ENCODE data around the gene CYP19A1.

Gene CYP19A1

DNA sequence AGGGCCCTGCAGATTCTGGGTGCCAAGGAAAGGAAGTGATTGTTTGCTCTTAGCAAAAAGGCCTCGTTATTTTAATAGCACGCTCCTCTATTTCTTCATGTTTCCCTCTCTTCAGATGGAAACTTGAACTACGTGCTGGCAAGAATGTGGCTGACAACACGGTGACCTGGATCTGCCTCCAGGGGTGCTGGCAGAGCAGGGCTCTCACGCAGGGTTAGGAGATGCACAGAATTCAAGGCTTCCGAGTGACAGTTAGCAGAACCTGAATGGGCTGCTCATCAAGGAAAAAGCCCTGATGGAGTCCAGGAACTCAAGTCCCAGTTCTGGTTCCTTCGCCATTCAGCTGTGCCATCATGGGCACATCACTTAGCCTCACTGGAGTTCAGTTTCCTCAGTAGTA, 22.7 kb downstream of the CYP19A1 start:
- H3K4me3 ChIP-seq (replicated peaks in 1 of 2; ENCODE audit: low read depth in 2 of 2, low read length in 2 of 2): no peak overlapping the region
- DNase-seq (ENCODE audit: low read depth in 2 of 2): no peak
- no peak for TF ChIP-seq CTCF (IDR thresholded peaks at IDR 0.05; ENCODE audit: low read depth, low read length)

DNA sequence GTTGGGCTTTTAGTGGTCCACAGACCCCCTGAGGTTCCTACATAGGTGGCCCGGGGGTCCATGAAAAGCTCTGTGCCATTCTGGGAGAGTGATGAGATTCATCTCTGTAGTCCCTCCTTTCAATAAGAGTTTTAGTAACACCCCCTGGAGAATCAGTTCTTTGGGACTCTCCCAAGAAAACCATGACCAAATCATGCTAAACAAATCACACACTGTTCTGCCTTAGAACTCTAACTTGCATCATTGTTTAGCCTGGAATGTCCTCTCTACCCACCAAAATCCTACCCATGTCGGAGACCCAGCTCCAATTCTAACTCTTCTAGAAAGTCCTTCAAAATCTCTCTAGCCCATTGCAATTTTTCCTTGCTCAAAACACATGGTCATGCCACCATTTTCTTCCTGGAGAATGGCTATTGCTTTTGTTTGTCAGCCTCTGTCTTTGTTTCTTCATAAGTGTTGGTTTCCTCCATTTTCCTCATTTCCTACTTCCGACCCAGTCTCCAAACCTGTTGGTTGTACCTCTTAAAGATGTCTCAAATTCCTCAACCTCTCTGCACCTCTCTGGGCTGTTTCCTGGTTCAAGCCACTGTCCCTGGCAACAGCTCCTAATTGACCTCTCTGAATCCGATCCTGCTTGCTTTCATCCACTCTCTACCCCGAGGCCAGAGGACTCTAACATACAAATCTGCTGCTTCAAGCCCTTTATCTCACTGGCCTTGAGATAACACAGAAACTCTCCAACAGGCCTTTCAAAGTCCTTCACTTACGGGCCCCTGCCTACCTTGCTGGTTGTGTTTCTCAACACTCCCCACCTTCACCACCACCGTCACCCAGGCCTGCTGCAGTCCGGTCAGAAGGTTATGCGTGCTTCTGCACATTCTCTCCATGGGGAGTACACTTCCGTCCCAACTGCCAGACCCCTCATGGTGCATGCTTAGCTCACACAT, 23.7 kb downstream of the CYP19A1 start:
- no peak for TF ChIP-seq CTCF (IDR thresholded peaks at IDR 0.05; ENCODE audit: low read depth, low read length)
- DNase-seq (ENCODE audit: low read depth in 2 of 2): peak in 1 of 2 donors; percentile 32
- H3K4me3 ChIP-seq (replicated peaks in 1 of 2; ENCODE audit: low read depth in 2 of 2, low read length in 2 of 2): no peak overlapping the region

DNA sequence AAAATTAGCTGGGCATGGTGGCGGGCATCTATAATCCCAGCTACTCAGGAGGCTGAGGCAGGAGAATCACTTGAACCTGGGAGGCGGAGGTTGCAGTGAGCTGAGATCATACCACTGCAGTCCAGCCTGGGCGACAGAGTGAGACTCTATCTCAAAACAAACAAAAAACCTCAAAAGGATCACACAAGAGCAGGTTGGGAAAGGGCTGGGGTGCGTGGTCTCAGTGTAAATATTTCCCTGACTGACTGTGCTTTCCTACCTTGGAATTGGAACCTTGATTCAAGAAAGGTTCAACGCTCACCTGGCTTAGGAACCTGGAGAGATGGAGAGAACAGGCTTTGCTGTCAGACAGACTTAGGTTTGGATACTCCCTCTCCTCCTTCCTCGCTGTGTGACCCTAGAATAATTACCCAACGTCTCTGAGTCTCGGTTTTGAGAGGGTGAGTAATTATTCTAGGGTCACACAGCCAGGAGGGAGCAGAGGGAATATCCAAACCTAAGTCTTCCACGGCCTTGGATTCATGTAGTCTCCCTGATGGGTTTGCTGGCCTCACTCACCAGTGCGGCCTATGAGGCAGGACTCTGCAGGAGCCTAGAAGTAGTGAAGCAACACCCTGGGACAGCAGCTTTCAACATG, 24.6 kb downstream of the CYP19A1 start:
- DNase-seq (ENCODE audit: low read depth in 2 of 2): no peak
- no peak for TF ChIP-seq CTCF (IDR thresholded peaks at IDR 0.05; ENCODE audit: low read depth, low read length)
- no peak overlapping the region for H3K4me3 ChIP-seq (replicated peaks in 1 of 2; ENCODE audit: low read depth in 2 of 2, low read length in 2 of 2)

DNA sequence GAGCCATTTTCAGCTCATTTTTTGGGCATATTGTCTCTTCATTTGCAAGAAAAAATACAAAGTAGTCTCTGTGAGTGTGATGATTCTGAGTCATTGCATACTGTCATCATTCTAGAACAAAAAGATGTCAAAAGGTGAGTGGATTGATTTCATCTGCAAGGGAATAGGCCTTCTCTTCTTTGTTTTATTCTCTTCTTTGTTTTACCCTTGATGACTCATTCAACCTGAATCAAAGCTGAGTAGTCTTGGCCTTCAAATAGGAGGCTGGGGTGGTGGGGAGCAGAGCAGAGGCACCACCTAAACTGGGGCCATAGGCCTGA, 25.4 kb downstream of the CYP19A1 start:
- peak in 1 of 2 donors; percentile 84 for DNase-seq (ENCODE audit: low read depth in 2 of 2)
- TF ChIP-seq CTCF (IDR thresholded peaks at IDR 0.05; ENCODE audit: low read depth, low read length): no peak
- no peak overlapping the region for H3K4me3 ChIP-seq (replicated peaks in 1 of 2; ENCODE audit: low read depth in 2 of 2, low read length in 2 of 2)

DNA sequence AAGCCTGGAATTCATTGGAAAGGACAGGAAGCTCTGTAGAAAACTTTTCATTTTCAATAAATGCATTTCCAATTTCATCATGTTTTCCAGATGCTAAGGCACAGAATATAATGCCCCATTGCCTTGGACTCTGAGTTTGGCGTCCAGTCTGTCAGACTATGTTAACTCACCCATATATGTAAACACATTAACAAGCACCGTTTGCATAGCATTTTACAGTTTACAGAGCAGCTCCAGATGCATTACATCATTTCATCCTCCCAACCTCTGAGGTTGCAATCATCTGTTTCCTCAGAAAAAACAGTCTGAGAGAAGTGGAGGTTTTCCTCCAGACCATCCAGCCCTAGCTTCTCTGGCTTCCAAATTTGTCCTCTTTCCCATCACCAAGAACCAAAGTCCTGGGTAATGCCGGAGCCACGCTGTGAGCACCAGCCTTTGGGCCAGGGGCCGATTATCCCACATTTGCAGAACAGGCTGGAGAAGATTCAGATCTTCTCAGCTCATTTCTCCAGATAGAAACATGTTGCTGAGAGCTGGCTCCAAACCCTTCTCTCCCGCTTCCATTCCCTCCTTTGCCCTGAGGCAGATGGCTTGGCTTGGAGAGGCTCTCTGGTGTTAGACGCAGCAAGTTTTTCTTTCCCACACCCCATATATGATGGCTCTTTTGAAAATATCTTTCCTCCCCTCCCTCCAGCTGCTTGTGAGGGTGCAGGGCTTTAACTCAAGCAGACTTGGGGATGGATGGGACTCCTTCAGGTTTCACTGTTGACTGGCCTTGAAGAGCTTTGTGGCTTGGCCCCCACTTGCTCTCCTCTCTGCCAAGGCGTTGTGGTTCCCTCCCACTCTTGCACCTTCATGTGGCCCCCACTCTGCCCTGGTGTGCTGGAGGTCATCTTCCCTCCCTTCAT, 26.0 kb downstream of the CYP19A1 start:
- no peak overlapping the region for H3K4me3 ChIP-seq (replicated peaks in 1 of 2; ENCODE audit: low read depth in 2 of 2, low read length in 2 of 2)
- no peak for TF ChIP-seq CTCF (IDR thresholded peaks at IDR 0.05; ENCODE audit: low read depth, low read length)
- DNase-seq (ENCODE audit: low read depth in 2 of 2): peak; percentile 37 to 57

- TF ChIP-seq CTCF (IDR thresholded peaks at IDR 0.05; ENCODE audit: low read depth, low read length): no peak
- H3K4me3 ChIP-seq (replicated peaks in 1 of 2; ENCODE audit: low read depth in 2 of 2, low read length in 2 of 2): no peak overlapping the region
- DNase-seq (ENCODE audit: low read depth in 2 of 2): peak in 1 of 2 donors; percentile 15
Observed at GRCh38 chr15:51311510-51311909, 26.9 kb downstream of the CYP19A1 start.

All from cardiac fibroblast (primary cell).